ENCODE measurements around the gene TMC1. TPM values are rescaled to one million over a fixed set of nuclear protein-coding genes. Genes with fewer than 3 reads are reported as not detected.
A peak's percentile ranks its signal among the peaks of the same experiment; 100 is the strongest.
"Not testable (repeated sequence)": the region's sequence is repeated elsewhere in the genome, so short reads cannot be mapped to it uniquely, and the experiment has no call there.

TMC1 gene
- total RNA-seq, 2 experiments from 2014 or later: not detected

GRCh38 chr9:72491242-72491641 lies 30.2 kb upstream of the TMC1 start:
- ATAC-seq (no peak), DNase-seq (no peak)
- H3K27me3 Mint-ChIP-seq: peaks cover 11% of the 10 kb centered on the region
- no peak overlapping the region for H3K27ac Mint-ChIP-seq
- H3K4me1 Mint-ChIP-seq: no peaks in the 10 kb centered on the region
- H3K9me3 Mint-ChIP-seq (ENCODE audit: low read depth): no peaks in the 10 kb centered on the region
- no peak overlapping the region for H3K4me3 Mint-ChIP-seq
- CTCF ChIA-PET: interaction anchor here (0.8 kb wide), 1 partner anchor 10 kb away, joined by 3 read pairs; no protein-coding TSS in a partner anchor
- peaks cover 1% of the 10 kb centered on the region for H3K36me3 Mint-ChIP-seq

DNA sequence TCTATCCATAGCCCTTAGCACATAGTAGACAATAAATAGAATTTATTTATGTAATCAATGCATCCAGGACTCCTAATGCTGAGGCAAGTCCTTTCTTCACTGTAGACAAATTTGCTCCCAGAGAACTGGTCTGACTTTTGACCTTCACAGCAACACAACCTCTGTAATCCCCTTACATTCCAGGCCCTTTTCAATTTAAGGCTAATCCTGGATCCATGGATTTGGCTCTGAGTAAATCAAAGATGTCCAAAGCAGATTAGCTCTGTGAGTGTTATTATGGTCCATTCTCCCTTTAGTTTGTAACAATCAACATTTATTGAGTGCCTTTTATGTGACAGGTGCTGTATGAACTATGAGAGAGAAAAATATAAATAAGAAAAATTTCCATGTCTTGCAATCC lies 27.4 kb upstream of the TMC1 start:
- H3K36me3 Mint-ChIP-seq: peaks cover 1% of the 10 kb centered on the region
- no peaks in the 10 kb centered on the region for H3K4me1 Mint-ChIP-seq
- H3K9me3 Mint-ChIP-seq (ENCODE audit: low read depth): no peaks in the 10 kb centered on the region
- H3K27ac Mint-ChIP-seq: no peak overlapping the region
- peaks cover 10% of the 10 kb centered on the region for H3K27me3 Mint-ChIP-seq
- ATAC-seq (no peak), DNase-seq (no peak)
- CTCF ChIA-PET: no interaction called here
- H3K4me3 Mint-ChIP-seq: no peak overlapping the region

DNA sequence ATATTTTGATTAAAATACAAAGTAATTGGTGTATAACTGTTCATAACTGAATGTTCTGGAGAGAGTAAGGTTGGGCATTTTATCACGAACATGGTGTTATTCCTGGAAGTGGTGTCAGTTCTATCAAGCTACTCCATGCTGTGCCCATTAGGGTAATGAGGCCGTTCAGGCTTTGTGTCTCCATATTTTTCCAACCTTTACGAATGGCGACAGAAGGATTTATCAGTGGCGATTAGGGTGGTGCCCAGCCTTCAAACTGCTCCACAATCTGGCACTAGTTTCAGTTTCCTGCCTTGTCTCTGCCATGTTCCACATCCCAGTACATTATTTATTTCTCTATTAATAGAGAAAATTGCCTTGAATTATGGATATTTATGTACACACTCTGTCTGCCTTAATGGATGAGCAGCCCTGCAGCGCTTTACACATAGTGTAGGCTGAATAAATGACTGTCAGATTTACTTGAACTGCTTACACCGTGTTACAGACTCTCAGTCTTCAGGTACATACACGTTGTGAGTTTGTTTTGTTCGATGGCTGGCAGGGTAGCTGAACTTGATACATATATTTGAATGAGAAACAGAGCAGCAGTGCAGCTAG lies 23.9 kb upstream of the TMC1 start:
- H3K36me3 Mint-ChIP-seq: no peaks in the 10 kb centered on the region
- ATAC-seq (no peak), DNase-seq (no peak)
- no peaks in the 10 kb centered on the region for H3K4me1 Mint-ChIP-seq
- CTCF ChIA-PET: no interaction called here
- no peak overlapping the region for H3K4me3 Mint-ChIP-seq
- H3K27me3 Mint-ChIP-seq: peaks cover 4% of the 10 kb centered on the region
- peaks cover 7% of the 10 kb centered on the region for H3K9me3 Mint-ChIP-seq (ENCODE audit: low read depth)
- no peak overlapping the region for H3K27ac Mint-ChIP-seq

DNA sequence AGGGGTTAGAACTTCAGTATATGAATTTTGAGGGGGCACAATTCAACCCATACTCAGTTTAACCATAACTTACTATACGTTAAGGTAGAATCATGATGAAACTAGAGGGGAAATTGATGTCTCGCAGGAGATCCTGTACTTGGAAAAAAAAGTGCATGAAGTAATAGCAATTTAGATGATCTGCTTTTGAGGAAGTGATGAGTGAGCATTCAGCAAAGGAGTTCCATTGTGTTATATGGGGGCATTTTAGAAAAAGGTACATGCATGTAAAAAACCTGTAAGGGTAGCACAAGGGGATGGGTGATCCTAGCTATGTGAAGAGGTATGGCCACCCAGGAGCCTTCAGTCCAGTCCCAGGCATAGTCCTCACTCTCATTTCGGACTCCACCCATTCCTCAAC lies 14.8 kb upstream of the TMC1 start:
- no peak overlapping the region for H3K27ac Mint-ChIP-seq
- CTCF ChIA-PET: no interaction called here
- H3K9me3 Mint-ChIP-seq (ENCODE audit: low read depth): no peaks in the 10 kb centered on the region
- peaks cover 13% of the 10 kb centered on the region for H3K4me1 Mint-ChIP-seq
- no peak for DNase-seq
- no peak for ATAC-seq
- H3K36me3 Mint-ChIP-seq: peaks cover 1% of the 10 kb centered on the region
- no peaks in the 10 kb centered on the region for H3K27me3 Mint-ChIP-seq
- no peak overlapping the region for H3K4me3 Mint-ChIP-seq

DNA sequence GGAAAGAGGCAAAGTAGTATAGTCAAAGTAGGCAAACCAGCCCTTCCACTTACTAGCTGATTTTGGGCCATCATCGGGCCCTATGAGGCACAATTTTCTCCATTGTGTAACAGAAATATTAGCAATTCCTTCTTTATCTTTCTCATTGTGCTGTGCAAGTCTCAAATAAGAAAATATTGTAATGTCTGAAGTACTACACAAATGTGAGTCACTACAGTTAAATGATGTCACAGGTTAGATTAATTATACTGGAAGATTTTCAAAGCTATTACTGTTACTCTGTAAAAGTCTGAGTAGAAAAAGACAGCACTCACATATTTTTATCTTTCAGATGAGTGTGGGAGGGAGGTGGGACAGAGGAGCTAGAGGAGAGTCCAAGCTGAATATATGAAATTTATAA lies 12.4 kb upstream of the TMC1 start:
- no peaks in the 10 kb centered on the region for H3K9me3 Mint-ChIP-seq (ENCODE audit: low read depth)
- CTCF ChIA-PET: interaction anchor here (1.3 kb wide), 1 partner anchor 229 kb away, joined by 3 read pairs; no protein-coding TSS in a partner anchor
- H3K36me3 Mint-ChIP-seq: peaks cover 4% of the 10 kb centered on the region
- H3K27ac Mint-ChIP-seq: no peak overlapping the region
- ATAC-seq (no peak), DNase-seq (no peak)
- no peak overlapping the region for H3K4me3 Mint-ChIP-seq
- no peaks in the 10 kb centered on the region for H3K27me3 Mint-ChIP-seq
- H3K4me1 Mint-ChIP-seq: peaks cover 13% of the 10 kb centered on the region

DNA sequence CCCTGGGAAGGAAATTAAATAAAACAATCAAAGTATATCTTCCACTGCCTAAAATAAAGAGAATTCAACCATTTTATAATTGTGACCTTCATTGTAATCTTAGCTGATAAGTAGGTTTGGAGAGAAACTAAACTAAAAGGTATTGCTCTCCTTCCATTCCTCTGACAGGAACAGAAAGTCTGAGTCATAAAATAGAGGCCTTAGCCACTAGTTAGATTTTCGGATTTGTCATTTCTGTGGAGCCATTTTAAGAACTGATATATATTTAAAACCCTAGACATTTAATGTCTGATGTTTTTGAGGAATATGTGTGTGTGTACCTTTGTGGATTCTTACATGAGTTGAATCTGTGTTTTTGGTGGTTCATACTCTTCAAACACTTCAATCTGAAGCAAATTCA lies 11.8 kb upstream of the TMC1 start:
- CTCF ChIA-PET: interaction anchor here (1.3 kb wide), 1 partner anchor 230 kb away, joined by 3 read pairs; no protein-coding TSS in a partner anchor
- DNase-seq: no peak
- Mint-ChIP-seq H3K4me1 (peaks cover 13% of the 10 kb centered on the region), H3K9me3 (ENCODE audit: low read depth) (no peaks in the 10 kb centered on the region), H3K4me3 (no peak overlapping the region), H3K27me3 (no peaks in the 10 kb centered on the region), H3K36me3 (peaks cover 4% of the 10 kb centered on the region), H3K27ac (peak overlapping the region; percentile 60)
- ATAC-seq: peak; percentile 80

- ATAC-seq; H3K27me3 Mint-ChIP-seq; H3K36me3 Mint-ChIP-seq; H3K27ac Mint-ChIP-seq; CTCF ChIA-PET; H3K9me3 Mint-ChIP-seq (ENCODE audit: low read depth); DNase-seq; H3K4me3 Mint-ChIP-seq: not testable (repeated sequence)
- H3K4me1 Mint-ChIP-seq: peaks cover 11% of the 10 kb centered on the region
Measured at GRCh38 chr9:72521011-72521410, 397 bp upstream of the TMC1 start.

GRCh38 chr9:72524820-72525540 lies 3.6 kb downstream of the TMC1 start:
- DNase-seq (no peak), ATAC-seq (no peak)
- H3K4me3 Mint-ChIP-seq: no peak overlapping the region
- H3K27ac Mint-ChIP-seq: no peak overlapping the region
- no peaks in the 10 kb centered on the region for H3K36me3 Mint-ChIP-seq
- CTCF ChIA-PET: no interaction called here
- H3K9me3 Mint-ChIP-seq (ENCODE audit: low read depth): no peaks in the 10 kb centered on the region
- no peaks in the 10 kb centered on the region for H3K27me3 Mint-ChIP-seq
- peaks cover 31% of the 10 kb centered on the region for H3K4me1 Mint-ChIP-seq

- H3K27ac Mint-ChIP-seq: peak overlapping the region; percentile 93
- CTCF ChIA-PET: interaction anchor here (0.9 to 1.5 kb wide), 5 partner anchors 10 to 488 kb away, joined by 3 to 4 read pairs (median 4); no protein-coding TSS in a partner anchor
- DNase-seq (peak; percentile 83), ATAC-seq (peak; percentile 96)
- peaks cover 31% of the 10 kb centered on the region for H3K4me1 Mint-ChIP-seq
- H3K4me3 Mint-ChIP-seq: peak overlapping the region; percentile 67
- no peaks in the 10 kb centered on the region for H3K9me3 Mint-ChIP-seq (ENCODE audit: low read depth)
- no peaks in the 10 kb centered on the region for H3K27me3 Mint-ChIP-seq
- no peaks in the 10 kb centered on the region for H3K36me3 Mint-ChIP-seq
Measured at GRCh38 chr9:72526901-72527800, 5.7 kb downstream of the TMC1 start.

- H3K4me1 Mint-ChIP-seq: peaks cover 28% of the 10 kb centered on the region
- H3K36me3 Mint-ChIP-seq: peaks cover 2% of the 10 kb centered on the region
- peak overlapping the region; percentile 93 for H3K27ac Mint-ChIP-seq
- H3K27me3 Mint-ChIP-seq: no peaks in the 10 kb centered on the region
- CTCF ChIA-PET: interaction anchor here (1.5 kb wide), 1 partner anchor 247 kb away, joined by 4 read pairs; no protein-coding TSS in a partner anchor
- peak overlapping the region; percentile 67 for H3K4me3 Mint-ChIP-seq
- no peaks in the 10 kb centered on the region for H3K9me3 Mint-ChIP-seq (ENCODE audit: low read depth)
- DNase-seq (no peak), ATAC-seq (no peak)
Measured at GRCh38 chr9:72527801-72528195, 6.4 kb downstream of the TMC1 start.

DNA sequence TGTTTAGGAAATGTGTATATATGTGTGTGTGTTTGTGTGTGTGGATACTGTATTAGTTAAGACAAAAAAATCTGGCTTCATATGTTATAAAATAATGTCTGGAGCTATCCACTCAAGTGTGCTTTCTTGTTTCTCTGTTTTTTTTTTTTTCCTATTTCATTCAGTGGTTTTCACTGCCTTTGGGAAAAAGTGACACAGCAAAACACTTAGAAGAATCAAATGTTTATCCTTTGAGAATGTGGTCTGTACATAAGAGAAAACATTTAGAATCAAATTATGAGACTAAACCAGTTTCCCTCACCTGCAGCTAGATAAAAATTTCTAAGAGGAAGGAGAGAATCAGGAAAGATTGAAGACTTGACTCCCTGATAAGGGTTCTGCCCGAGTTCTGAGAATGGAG lies 8.1 kb downstream of the TMC1 start:
- no peak for ATAC-seq
- H3K27me3 Mint-ChIP-seq: no peaks in the 10 kb centered on the region
- CTCF ChIA-PET: interaction anchor here (1.1 to 1.4 kb wide), 3 partner anchors 12 to 86 kb away, joined by 3 read pairs; no protein-coding TSS in a partner anchor
- H3K4me1 Mint-ChIP-seq: peaks cover 28% of the 10 kb centered on the region
- no peak for DNase-seq
- no peaks in the 10 kb centered on the region for H3K9me3 Mint-ChIP-seq (ENCODE audit: low read depth)
- no peak overlapping the region for H3K27ac Mint-ChIP-seq
- no peak overlapping the region for H3K4me3 Mint-ChIP-seq
- H3K36me3 Mint-ChIP-seq: peaks cover 2% of the 10 kb centered on the region

- Mint-ChIP-seq H3K9me3 (ENCODE audit: low read depth) (peaks cover 2% of the 10 kb centered on the region), H3K27me3 (no peaks in the 10 kb centered on the region), H3K4me3 (no peak overlapping the region), H3K36me3 (peaks cover 6% of the 10 kb centered on the region), H3K27ac (no peak overlapping the region), H3K4me1 (peaks cover 2% of the 10 kb centered on the region)
- CTCF ChIA-PET: no interaction called here
- ATAC-seq (no peak), DNase-seq (no peak)
Measured at GRCh38 chr9:72533322-72533721, 11.9 kb downstream of the TMC1 start.

DNA sequence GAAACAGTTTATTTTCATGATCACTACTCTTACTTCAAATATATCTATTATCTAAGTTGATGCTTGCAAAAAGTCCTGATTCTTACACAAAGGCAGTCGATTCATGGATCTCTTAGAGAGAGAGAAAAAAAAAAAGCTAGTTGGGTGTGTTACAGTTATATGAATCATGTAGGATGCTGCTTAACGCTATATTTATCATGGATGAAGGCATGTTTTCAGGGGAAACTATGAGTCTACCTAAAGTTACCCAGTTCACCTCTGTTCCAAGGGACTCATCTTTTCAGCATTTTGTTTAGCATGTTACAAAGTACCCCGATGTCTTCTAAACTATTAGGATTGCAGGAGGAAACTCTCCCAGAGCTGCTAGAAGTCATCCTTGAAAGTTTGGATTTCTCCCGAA lies 13.5 kb downstream of the TMC1 start:
- H3K36me3 Mint-ChIP-seq: peaks cover 6% of the 10 kb centered on the region
- no peaks in the 10 kb centered on the region for H3K27me3 Mint-ChIP-seq
- no peaks in the 10 kb centered on the region for H3K4me1 Mint-ChIP-seq
- DNase-seq (no peak), ATAC-seq (no peak)
- H3K4me3 Mint-ChIP-seq: no peak overlapping the region
- no peak overlapping the region for H3K27ac Mint-ChIP-seq
- peaks cover 2% of the 10 kb centered on the region for H3K9me3 Mint-ChIP-seq (ENCODE audit: low read depth)
- CTCF ChIA-PET: no interaction called here

Measured in activated CD8-positive, alpha-beta memory T cell treated with anti-CD3 and anti-CD28 coated beads, Interleukin-2, amount 10 ng/mL, durations not matched to agents 7 days and 5 days (primary cell).